A673 (cell line): ENCODE measurements around the gene DNHD1.
A peak's percentile ranks its signal among the peaks of the same experiment; 100 is the strongest.

Source experiments
- EZH2 ChIP-seq: fragments of 200-600 bp; sonication (generic); IDR thresholded peaks from 2 replicates; pipeline ENCODE4 v1.6.1; 2017; ENCODE audit warnings: borderline replicate concordance, low read depth, mild to moderate bottlenecking, mixed read lengths, antibody characterized with exemption, low read length; ENCODE audit not compliant: poor library complexity, severe bottlenecking
- TF ChIP-seq, protein P1 (sequence below): fragments of 300-800, 200-600 bp; sonication (generic); conservative IDR thresholded peaks from 2 replicates; pipeline ENCODE4 v1.5.1; 2017; ENCODE audit warnings: low read depth, mild to moderate bottlenecking, antibody characterized with exemption, low read length, moderate library complexity, mixed read lengths

- TF ChIP-seq, protein P1, sequence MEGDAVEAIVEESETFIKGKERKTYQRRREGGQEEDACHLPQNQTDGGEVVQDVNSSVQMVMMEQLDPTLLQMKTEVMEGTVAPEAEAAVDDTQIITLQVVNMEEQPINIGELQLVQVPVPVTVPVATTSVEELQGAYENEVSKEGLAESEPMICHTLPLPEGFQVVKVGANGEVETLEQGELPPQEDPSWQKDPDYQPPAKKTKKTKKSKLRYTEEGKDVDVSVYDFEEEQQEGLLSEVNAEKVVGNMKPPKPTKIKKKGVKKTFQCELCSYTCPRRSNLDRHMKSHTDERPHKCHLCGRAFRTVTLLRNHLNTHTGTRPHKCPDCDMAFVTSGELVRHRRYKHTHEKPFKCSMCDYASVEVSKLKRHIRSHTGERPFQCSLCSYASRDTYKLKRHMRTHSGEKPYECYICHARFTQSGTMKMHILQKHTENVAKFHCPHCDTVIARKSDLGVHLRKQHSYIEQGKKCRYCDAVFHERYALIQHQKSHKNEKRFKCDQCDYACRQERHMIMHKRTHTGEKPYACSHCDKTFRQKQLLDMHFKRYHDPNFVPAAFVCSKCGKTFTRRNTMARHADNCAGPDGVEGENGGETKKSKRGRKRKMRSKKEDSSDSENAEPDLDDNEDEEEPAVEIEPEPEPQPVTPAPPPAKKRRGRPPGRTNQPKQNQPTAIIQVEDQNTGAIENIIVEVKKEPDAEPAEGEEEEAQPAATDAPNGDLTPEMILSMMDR: 0 out of 2 replicates have a peak, but pooled peaks have one; percentile 22
- TF ChIP-seq EZH2: no peak
Observed at GRCh38 chr11:6604081-6604626, 107.1 kb downstream of the DNHD1 start.
